A549 (cell line): ENCODE measurements around the gene AXDND1.

ENCODE experiments used
- CEBPB ChIP-seq, 2 experiments: fragments of >200 bp in 1 of 2; sonication (Bioruptor Twin) in 1 of 2; formaldehyde crosslinking in 1 of 2; IDR thresholded peaks; 2 replicates each; pipeline ENCODE4 v1.6.1; 2012 to 2016
- CHD4 ChIP-seq: fragments of 200-600 bp; sonication (generic); IDR thresholded peaks from 2 replicates; pipeline ENCODE4 v1.6.1; 2016; ENCODE audit warnings: antibody characterized with exemption, mild to moderate bottlenecking, borderline replicate concordance
- CTCF ChIP-seq: fragments of >200 bp; sonication (Bioruptor Twin); formaldehyde crosslinking; IDR thresholded peaks from 3 replicates; pipeline ENCODE4 v1.5.1; 2016
- HES2 ChIP-seq: fragments of >200 bp; sonication (Bioruptor Twin); formaldehyde crosslinking; IDR thresholded peaks from 2 replicates; pipeline ENCODE4 v1.6.1; 2016
- MAFK ChIP-seq: fragments of 450-650 bp; IDR thresholded peaks from 2 replicates; pipeline ENCODE4 v1.6.1; 2014; ENCODE audit not compliant: partially characterized antibody
- RAD21 ChIP-seq, 2 experiments: fragments of >200 bp in 1 of 2; sonication (Bioruptor Twin) in 1 of 2; formaldehyde crosslinking in 1 of 2; IDR thresholded peaks in 1 of 2; conservative IDR thresholded peaks in 1 of 2; 2 replicates in 1 of 2; 3 replicates in 1 of 2; pipeline ENCODE4 v1.6.1; 2012 to 2018; ENCODE audit warnings: inconsistent platforms in 1 of 2
- RCOR1 ChIP-seq: fragments of 150-350 bp; IDR thresholded peaks from 2 replicates; pipeline ENCODE4 v1.6.1; 2014; ENCODE audit warnings: antibody characterized with exemption, low read length, low read depth
- REST ChIP-seq: fragments of 200-600 bp; sonication (generic); IDR thresholded peaks from 2 replicates; pipeline ENCODE4 v1.6.1; 2016; ENCODE audit warnings: antibody characterized with exemption, mild to moderate bottlenecking, moderate library complexity
- ZFP36 ChIP-seq: fragments of 450-650 bp; IDR thresholded peaks from 2 replicates; pipeline ENCODE4 v1.6.1; 2014; ENCODE audit warnings: borderline replicate concordance; ENCODE audit not compliant: partially characterized antibody

- TF ChIP-seq CEBPB (IDR thresholded peaks at IDR 0.05) (no peak), ZFP36 (no peak), CTCF (no peak), CHD4 (no peak), HES2 (no peak), RAD21 (conservative IDR thresholded peaks at IDR 0.05 in 1 of 2, IDR thresholded peaks at IDR 0.05 in 1 of 2) (no peak), RCOR1 (no peak), MAFK (no peak), REST (no peak)
These were observed 14.5 kb downstream of the AXDND1 start for GRCh38 chr1:179380299-179380698.
